ENCODE results near the gene BAHD1. TPM values are rescaled to one million over a fixed set of nuclear protein-coding genes. Genes with fewer than 3 reads are reported as not detected.

Gene BAHD1
- total RNA-seq, 1 donor from 2014 or later, result 5.8 TPM

DNA sequence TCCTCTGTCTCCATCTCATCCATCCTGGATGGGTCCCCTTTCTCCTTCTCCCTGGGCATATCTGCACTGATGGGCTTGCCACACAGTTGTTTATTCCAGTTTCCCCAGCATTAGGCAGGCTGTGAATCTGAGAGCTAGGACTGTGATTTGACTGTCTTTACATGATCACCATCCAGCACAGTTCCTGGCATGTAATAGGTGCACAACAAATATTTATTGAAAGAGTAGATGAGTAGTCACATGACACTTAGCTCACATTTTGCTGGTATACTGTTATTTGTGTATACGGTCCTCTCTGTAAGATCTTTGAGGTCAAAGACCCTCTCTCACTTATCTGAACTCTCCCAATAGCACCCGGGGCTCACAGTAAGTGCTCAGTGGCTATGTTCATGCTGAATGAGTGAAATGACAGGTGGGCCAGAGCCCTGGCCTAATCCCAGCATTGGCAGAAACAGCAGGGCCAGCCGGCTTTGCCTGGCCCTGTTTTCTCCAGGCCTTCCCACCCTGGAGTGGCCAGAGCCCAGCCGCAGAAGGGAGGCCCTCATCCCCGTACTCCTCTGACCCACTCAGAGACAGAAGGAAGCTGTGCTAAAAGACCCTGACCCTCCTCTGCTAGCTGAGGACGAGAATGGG, 16.2 kb upstream of the BAHD1 start:
- no peak for DNase-seq (ENCODE audit: low spot score)

GRCh38 chr15:40425681-40426080, 15.1 kb upstream of the BAHD1 start:
- DNase-seq (ENCODE audit: low spot score), result no peak

- no peak for DNase-seq (ENCODE audit: low spot score)
Observed at GRCh38 chr15:40427188-40427587, 13.6 kb upstream of the BAHD1 start.

DNA sequence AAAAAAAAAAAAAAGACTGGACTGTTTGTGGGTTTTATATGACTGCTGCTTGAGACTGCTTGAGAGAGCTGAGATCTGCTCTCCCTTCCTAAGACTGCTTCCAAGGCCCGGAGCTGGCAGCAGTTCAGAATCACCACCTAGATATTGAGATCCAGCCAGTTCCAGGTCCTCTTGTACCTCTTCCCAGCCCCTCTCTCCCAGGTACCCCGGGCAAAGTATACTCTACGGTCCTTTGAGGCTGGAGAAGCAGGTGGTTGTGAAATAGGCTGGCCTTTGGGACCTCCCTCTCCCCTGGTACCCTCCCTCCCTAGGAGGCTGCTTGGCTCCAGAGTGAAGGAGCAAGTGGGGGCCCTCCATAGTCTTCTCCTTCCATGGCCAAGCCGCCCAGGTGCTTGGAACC, 12.6 kb upstream of the BAHD1 start:
- no peak for DNase-seq (ENCODE audit: low spot score)

DNA sequence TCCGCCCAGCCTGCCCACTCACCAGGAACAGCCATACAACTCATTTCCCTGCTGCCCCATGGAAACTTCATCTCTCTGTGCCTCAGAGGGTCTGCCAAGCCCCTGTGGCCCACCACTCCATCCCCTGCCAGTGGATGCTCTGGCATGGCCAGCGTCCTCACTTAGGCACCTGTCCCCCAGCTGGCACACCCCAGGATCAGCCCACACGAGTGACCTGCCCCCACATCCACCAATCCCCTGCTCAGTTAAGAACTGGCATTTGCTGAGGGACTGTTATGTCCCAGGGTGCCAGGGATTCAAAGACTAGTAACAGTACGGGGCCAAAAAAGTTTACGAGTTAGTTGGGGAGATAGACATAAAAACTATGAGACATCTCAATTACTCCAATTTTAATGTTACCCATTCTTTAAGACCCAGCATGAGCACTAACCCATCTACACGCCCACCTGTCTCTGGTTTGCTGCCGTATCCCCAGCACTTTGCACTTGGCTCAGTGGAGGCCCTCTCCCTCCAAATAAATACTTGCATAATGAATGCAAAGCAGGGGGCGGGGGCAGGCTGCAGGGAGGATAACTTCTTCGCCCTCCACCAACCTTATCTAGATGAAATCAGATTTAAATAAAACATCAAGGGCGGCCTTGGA, 11.6 kb upstream of the BAHD1 start:
- no peak for DNase-seq (ENCODE audit: low spot score)

DNA sequence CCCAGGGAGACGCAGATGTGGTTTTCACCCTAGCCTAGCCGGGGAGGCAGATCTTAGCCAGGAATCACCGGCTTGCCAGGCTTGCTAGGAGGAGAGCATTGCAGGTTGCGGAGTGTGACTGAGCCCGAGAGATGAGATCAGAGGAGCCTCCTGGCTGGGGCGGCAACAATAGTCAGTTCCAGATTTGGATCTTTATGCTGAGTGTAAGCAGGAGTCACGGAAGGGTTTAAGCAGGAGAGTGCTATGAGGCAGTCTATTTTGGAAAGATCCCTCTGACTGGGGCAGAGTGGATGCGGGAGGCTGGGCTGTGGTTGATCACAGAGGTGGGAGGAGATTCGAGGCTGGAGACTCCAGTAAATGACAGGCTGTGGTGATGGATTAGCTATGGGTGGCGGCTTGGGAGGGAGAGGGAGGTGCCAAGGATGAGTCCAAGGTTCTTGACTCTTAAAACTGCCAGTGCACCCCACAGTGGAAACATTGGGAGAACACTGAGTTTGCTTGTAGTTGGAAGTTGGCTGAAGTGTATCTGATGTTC, 10.4 kb upstream of the BAHD1 start:
- peak; percentile 59 for DNase-seq (ENCODE audit: low spot score)

- no peak for DNase-seq (ENCODE audit: low spot score)
Observed at GRCh38 chr15:40435023-40435709, 5.6 kb upstream of the BAHD1 start.

GRCh38 chr15:40435710-40436089, 5.1 kb upstream of the BAHD1 start:
- DNase-seq (ENCODE audit: low spot score), result peak; percentile 34

GRCh38 chr15:40436116-40436891, 4.4 kb upstream of the BAHD1 start:
- peak; percentile 61 for DNase-seq (ENCODE audit: low spot score)

DNA sequence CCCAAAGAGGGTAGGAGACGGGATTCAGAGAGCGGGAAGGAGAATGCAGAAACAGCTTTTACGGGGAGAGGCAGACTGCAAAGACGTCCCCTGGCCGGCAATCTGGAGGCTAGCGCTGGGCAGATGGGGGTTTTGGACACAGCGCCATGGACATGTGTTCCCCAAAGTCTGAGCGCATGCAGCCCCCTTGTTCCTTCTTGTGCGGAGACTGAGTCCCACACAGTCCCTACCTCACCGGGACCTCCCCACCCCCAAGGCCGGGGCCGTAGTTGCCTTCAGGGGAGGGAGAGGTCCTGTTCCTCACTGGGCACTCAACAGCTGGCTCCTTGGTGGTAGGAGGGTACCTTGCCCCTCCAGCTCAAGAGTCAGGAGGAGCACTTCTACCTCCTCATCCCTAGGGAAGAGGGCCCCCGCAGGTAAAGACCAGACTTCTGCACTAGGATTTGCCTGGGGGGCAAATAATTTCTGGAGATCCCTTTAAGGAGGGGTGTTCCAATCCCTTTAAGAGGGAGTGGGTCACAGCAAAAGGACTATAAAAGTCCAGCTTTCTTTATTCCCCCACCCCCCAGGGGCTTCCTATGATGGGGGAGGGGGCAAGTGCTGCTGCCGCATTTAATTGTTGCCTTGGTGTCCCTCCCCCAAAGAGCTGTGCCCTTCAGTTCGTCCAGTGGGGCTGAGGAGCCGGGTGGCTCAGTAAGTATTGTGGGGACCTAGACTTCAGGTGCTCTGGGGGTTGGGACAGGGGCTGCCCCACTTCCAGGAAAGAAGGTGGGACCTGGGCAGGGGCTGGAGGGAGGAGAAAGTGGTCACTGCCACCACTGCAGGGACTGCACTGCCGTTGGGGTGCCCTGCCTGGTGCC, 3.6 kb upstream of the BAHD1 start:
- DNase-seq (ENCODE audit: low spot score), result peak; percentile 27

GRCh38 chr15:40437752-40438687, 2.7 kb upstream of the BAHD1 start:
- DNase-seq (ENCODE audit: low spot score), result no peak

DNA sequence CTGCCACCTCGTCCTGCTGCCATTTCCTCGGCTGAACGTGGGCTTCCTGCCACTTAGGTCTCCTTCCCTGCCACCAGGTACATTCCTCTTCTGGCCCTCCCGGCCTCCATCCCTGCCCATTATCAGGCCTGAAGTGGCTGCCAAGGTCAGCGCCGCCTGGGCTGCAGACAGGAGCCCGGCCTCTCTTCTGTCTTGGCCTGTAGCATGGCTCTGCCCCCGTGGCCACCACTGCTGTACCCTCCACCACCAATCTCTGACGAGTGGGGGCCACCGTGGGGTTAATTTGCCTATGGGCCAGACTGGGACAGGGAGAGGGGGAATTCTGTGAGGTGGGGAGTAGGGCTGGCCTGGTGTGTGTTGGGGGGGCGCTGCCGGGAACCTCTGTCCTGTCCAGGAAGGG, 2.0 kb upstream of the BAHD1 start:
- no peak for DNase-seq (ENCODE audit: low spot score)

DNA sequence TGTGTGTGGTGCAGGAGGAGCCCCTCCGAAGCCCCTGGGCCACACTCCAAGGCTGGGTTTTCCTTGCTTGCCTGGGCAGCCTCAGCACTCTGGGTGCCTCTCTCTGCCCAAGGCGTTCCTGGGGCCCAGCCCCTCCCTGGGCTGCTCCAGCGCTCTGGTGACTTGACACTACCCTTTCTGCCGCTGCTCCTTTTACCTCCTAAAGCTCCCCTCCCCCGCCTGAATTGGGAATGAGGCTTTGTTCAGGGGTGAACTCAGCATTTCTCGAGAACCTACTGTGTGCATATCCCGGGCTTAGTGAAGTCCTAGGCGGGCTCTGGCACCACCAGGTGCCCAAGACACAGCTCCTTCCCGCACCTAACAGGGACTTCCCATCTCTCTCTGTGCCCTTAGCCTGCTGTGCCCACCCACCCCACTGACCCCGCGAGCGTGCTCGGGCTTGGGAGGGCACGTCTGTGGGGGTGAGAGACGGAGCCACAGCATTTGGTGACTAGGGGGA, 1.2 kb upstream of the BAHD1 start:
- DNase-seq (ENCODE audit: low spot score), result peak; percentile 72

DNA sequence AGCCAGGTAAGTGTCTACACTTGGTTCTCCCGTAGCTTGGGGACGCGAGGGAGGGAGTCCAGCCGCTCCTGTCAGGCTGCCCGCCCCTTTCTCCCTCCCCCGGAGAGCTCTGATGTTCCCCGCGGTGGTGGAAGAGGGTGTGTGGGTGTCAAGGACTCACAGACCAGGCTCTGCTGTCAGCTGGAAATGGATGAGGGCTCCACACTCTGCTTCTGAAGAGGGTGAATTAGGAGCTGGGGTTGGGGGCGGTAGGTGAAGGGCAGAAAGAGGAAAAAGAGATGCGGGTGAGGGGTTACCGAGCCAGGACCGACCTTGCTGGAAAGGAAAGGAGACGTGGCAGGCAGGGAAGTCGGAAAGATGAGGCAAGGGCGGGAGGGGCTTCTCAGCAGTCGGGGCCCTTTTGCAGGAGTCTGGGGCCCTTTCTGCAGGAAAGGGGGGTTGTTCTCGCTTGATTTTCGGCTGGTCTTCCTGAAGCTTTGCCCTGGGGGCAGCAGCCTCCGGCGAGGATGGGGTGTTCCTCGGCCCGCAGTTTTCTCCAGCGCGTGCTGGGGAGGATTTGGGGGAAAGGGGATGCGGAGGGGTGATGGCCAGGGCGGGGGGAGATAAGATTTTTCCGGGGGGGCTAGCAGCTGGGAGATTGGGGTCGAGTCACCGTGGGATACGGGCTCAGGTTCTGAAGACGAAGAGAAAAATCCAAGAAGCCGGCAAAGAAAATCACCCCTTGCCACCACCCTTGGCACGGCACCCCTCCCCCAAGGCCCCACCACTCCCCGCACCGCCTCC, 602 bp upstream of the BAHD1 start:
- DNase-seq (ENCODE audit: low spot score), result peak; percentile 73

- no peak for DNase-seq (ENCODE audit: low spot score)
Observed at GRCh38 chr15:40441565-40442531, 1.1 kb downstream of the BAHD1 start.

- DNase-seq (ENCODE audit: low spot score), result no peak
Observed at GRCh38 chr15:40443255-40443654, 2.5 kb downstream of the BAHD1 start.

DNA sequence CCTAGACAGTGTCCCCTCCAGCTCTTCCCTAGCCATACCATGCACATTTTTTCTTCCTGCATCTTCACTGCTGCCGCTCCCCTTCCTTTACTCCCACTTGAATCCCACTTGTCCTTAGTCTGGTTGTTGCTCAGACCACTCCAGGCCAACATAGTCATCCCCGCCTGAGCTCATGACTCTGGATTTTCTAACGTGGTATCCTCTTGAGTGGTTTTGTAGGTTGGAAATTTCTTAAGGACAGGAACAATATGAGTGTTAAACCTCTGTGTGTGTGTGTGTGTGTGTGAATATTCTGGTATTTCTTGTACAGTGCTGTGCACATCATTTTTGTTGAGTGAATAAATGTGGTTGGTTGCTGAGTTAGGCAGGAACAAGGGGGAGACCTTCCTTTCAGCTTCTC, 3.1 kb downstream of the BAHD1 start:
- no peak for DNase-seq (ENCODE audit: low spot score)

DNA sequence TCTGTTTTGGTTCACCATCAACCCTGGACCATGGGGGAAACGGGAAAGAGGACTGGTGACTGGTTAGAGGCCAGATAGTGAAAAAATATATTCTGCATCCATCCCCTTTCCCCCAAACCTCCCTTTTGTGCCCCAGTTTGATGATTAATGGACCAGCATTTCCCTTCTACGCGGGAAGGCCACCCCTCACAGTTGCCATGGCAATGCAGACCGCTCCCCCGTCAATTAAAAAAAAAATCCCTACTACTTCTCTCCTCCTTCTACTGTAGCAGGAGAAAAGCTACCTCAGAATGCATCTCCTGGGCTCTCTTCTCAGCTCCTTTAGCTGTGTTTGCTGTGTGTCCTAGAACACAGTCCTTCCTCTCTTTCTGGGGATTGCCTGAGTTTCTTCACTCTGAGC, 4.0 kb downstream of the BAHD1 start:
- DNase-seq (ENCODE audit: low spot score), result no peak
